BJ (cell line): Measurements from ENCODE around the gene ZNF865. TPM values are rescaled to one million over a fixed set of nuclear protein-coding genes. Genes with fewer than 3 reads are reported as not detected.

Source experiments
- CTCF ChIA-PET: fragments of 350-600 bp; formaldehyde crosslinking; extraction: SDS; loops from one replicate; lab custom pipeline; 2021; ENCODE audit warnings: antibody characterized with exemption, inconsistent platforms; lab: Yijun Ruan, JAX
- POLR2A ChIA-PET: fragments of 300-600 bp; sonication (Branson Sonifier 250); formaldehyde crosslinking; extraction: SDS; loops from one replicate; lab custom pipeline; 2021; ENCODE audit warnings: antibody characterized with exemption; lab: Charles Lee
- DNase-seq: peaks from one replicate; pipeline ENCODE4 v3.0.0-alpha.2; 2011; ENCODE audit warnings: low read depth
- H3K27me3 ChIP-seq: 2 replicates; pipeline ENCODE4 v1.6.0; 2011; ENCODE audit warnings: low read length; ENCODE audit not compliant: control insufficient read depth, insufficient read depth
- H3K36me3 ChIP-seq: 2 replicates; pipeline ENCODE4 v1.5.1; 2011; ENCODE audit warnings: low read length; ENCODE audit not compliant: control insufficient read depth, insufficient read depth
- H3K4me3 ChIP-seq: 2 replicates; pipeline ENCODE4 v1.5.1; 2011; ENCODE audit warnings: low read depth, mild to moderate bottlenecking, control low read depth, low read length
- polyA plus RNA-seq: library from polyadenylated mRNA; depleted of rRNA; stranded (reverse); fragments of >200 nt; gene quantifications from 2 replicates; pipeline ENCODE4 v1.2.3, GENCODE V29; 2011
- TF ChIP-seq, protein P1 (sequence below): IDR thresholded peaks from 2 replicates; pipeline ENCODE4 v1.5.1; 2011; ENCODE audit warnings: low read depth, mild to moderate bottlenecking, control low read depth, inconsistent platforms, low read length, moderate library complexity; ENCODE audit not compliant: insufficient read depth

The ZNF865 gene
- polyA plus RNA-seq, 1 experiment: 1.4 TPM

DNA sequence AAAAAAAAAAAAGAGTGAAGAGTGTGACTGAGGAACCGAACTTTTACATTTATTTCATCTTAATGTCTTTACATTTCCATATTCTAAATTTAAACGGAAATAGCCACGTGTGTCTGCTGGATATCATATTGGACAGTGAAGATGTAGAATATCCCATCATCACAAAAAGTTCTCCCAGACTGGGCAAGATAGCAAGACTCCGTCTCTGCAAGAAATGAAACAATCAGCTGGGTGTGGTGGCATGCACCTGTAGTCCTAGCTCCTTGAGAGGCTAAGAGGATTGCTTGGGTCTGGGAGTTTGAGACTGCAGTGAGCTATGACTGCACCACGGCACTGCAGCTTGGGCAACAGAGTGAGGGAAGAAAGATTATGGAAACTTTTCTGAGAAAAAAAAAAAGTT, 28.7 kb upstream of the ZNF865 start:
- Histone ChIP-seq H3K36me3 (peaks cover 3% of the 10 kb centered on the region), H3K27me3 (no peaks in the 10 kb centered on the region), H3K4me3 (no peak overlapping the region)
- TF ChIP-seq, protein P1, sequence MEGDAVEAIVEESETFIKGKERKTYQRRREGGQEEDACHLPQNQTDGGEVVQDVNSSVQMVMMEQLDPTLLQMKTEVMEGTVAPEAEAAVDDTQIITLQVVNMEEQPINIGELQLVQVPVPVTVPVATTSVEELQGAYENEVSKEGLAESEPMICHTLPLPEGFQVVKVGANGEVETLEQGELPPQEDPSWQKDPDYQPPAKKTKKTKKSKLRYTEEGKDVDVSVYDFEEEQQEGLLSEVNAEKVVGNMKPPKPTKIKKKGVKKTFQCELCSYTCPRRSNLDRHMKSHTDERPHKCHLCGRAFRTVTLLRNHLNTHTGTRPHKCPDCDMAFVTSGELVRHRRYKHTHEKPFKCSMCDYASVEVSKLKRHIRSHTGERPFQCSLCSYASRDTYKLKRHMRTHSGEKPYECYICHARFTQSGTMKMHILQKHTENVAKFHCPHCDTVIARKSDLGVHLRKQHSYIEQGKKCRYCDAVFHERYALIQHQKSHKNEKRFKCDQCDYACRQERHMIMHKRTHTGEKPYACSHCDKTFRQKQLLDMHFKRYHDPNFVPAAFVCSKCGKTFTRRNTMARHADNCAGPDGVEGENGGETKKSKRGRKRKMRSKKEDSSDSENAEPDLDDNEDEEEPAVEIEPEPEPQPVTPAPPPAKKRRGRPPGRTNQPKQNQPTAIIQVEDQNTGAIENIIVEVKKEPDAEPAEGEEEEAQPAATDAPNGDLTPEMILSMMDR: no peak
- ChIA-PET CTCF (interaction anchor here (0.8 kb wide), 1 partner anchor 24 kb away, joined by 3 read pairs; no protein-coding TSS in a partner anchor), POLR2A (interaction anchor here (0.7 kb wide), 1 partner anchor 30 kb away, joined by 7 read pairs; no protein-coding TSS in a partner anchor)
- no peak for DNase-seq

- DNase-seq: no peak
- Histone ChIP-seq H3K36me3 (peaks cover 3% of the 10 kb centered on the region), H3K4me3 (no peak overlapping the region), H3K27me3 (no peaks in the 10 kb centered on the region)
- ChIA-PET POLR2A (no interaction called here), CTCF (no interaction called here)
- TF ChIP-seq, protein P1: no peak
Measured at GRCh38 chr19:55578031-55578760, 27.3 kb upstream of the ZNF865 start.

GRCh38 chr19:55578761-55579747, 26.4 kb upstream of the ZNF865 start:
- Histone ChIP-seq H3K36me3 (peaks cover 3% of the 10 kb centered on the region), H3K4me3 (peak overlapping the region; percentile 97), H3K27me3 (no peaks in the 10 kb centered on the region)
- ChIA-PET CTCF (no interaction called here), POLR2A (no interaction called here)
- TF ChIP-seq, protein P1: no peak
- DNase-seq: no peak

DNA sequence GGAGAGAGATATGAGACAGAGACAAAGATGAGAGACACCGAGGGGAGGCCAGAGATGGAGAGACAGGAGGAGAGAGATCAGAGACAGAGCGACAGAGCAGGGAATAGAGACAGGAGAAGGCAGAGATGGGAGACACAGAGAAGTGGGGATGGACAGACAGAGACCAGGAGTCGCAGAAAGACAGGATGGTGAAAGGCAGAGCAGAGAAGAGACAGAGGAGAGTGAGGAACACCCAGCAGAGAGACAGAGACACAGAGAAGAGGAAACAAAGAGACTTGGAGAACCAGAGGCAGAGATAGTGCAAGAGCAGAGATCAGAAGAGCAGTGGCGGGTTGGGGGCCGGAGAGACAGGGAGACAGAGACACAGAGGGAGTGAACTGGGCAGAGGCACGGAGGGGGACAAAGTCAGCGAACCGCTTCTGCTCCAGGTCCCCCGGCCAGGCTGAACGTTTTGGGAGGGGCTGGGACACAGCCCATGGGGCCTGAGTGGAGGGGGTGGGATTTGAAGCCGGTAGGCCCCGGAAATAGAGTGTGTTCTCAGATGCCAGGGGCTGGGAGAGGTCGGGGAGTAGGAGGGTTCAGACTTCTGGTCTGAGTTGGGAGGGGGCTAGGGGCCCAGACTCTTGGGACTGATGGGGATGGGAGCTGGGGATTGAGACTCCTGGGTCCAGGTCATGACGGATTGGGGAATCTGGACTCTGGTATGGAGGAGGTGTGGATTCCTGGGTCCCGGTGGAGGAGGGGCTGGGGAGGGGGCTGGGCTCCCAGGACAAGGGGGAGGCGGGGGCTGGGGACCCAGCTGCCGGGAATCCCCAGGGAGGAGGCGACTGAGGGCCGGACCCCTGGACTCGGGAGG, 25.5 kb upstream of the ZNF865 start:
- DNase-seq: no peak

More for the DNA sequence above, 25.5 kb upstream of the ZNF865 start:
- H3K27me3 ChIP-seq: no peaks in the 10 kb centered on the region
- H3K4me3 ChIP-seq: peak overlapping the region; percentile 97
- peaks cover 3% of the 10 kb centered on the region for H3K36me3 ChIP-seq
- POLR2A ChIA-PET: no interaction called here
- CTCF ChIA-PET: interaction anchor here (0.7 kb wide), 1 partner anchor 112 kb away, joined by 3 read pairs; no protein-coding TSS in a partner anchor
- TF ChIP-seq, protein P1: no peak
